ENCODE measurements around the gene ANAPC2.

The ANAPC2 gene

DNA sequence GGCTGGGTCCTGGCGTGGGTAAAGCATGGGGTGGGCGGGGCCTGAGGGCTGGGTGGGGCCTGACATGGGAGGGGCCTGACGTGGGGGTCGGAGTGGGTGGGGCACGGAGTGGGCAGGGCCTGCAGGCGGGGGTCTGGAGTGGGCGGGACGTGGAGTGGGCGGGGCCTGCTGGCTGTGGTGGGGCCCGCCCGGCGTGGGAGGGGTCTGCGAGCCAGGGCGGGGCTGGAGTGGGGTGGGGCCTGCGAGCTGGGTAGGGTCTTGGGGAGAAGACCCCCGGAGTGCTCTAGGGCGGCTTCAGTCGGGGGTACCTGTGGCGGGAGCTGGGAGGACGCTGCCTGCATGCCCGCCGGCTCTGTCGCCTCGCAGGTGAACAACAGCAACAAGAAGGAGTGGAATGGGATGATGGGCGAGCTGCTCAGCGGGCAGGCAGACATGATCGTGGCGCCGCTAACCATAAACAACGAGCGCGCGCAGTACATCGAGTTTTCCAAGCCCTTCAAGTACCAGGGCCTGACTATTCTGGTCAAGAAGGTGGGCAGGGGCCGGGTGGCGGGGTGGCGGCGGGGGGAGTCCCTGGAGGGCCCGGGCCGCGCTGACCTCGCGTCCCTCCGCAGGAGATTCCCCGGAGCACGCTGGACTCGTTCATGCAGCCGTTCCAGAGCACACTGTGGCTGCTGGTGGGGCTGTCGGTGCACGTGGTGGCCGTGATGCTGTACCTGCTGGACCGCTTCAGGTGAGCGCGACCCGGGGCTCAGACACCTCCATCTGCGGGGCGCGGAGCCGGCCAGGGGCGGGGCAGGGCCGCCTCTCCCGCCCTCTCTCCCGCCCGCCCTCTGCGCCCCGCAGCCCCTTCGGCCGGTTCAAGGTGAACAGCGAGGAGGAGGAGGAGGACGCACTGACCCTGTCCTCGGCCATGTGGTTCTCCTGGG lies 26.5 kb downstream of the ANAPC2 start:
- DNase-seq, result peak in 2 of 3 experiments; percentile 67 to 71

DNA sequence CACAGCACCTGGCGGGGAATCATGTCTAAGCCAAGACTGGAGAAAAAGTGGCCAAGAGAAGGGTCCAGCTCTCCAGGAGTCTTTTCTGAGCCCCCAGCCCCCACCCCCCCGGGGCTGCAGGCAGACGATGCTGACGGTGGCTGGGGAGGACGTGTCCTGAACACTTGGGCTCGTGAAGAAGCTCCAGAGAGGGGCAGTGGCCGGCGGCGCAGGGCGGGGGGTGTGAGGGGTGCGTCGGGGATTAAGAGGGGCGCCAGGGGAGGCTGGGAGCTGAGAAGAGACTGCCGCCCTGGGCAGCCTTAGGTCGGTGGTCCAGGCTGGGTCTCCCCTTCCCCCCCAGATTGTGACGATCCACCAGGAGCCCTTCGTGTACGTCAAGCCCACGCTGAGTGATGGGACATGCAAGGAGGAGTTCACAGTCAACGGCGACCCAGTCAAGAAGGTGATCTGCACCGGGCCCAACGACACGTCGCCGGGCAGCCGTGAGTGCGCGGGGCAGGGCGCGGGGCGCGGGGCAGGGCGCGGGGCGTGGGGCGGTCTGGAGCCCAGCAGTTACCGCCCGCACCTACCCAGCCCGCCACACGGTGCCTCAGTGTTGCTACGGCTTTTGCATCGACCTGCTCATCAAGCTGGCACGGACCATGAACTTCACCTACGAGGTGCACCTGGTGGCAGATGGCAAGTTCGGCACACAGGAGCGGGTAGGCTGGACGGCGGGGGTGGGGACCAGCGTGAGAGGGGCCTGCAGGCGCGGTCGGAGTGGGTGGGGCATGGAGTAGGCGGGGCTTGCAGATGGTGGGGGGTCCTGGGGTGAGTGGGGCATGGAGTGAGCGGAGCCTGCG lies 27.4 kb downstream of the ANAPC2 start:
- DNase-seq, result peak in 2 of 3 experiments; percentile 67 to 71

DNA sequence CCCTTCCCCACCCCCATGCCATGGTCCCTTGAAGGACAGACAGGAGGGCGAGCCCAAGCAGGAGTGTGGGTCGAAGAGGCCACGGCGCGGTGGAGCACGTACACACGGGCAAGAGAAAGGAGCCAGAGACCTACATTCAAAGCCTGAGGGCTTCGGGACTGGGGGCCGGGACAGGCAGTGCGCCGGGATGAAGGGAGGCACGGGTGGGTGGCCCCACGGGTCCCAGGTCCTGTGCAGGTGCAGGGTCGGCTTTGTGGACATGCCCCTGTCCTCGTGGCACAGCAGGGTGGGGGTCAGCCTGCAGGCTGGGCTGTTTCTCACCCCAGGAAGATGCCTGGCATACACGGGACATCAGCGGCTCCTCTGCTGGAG lies 28.3 kb downstream of the ANAPC2 start:
- DNase-seq, result no peak

DNA sequence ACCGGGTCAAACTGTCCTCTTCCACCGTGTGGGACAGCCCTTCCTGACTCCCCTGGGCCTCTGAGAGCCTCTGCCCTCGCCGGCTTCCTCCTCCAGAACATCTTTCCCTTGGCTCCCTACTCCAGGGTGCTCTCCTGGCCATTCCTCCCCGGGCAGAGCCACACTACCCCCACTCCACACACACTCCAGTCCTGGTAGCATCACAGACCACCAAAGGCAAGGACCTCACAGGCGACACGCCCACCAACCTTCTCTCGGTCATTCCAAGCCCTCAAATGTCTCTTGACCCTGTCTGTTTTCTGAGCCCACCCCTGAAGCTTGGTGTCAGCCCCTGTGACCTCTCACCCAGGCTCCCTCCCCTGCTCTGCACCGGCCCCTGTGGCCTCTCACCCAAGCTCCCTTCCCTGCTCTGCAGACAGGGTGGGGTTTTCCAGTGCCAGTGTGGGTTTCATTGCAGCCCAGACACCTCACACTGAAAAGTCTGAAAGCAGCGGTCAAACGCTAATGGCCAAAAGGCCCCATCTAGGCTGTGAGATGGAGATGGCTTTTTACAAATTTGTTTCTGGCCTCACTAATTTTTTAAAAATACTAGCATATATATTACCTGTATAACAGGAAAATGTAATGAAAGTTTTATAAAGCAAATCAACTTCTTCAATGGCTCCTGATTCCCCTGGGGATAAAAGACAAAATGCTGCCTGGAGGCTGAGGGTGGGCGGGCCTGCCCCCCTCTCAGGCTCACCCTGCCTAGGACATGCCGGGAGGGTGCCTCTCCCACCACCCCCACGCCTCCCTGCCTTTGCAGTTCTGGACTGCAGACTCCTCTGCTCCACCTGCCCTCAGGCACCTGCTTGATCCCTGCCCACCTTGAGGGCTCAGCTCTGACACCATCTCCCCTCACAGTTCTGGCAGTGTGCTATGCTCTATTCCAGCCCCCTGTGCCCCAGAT lies 29.0 kb downstream of the ANAPC2 start:
- no peak for DNase-seq

DNA sequence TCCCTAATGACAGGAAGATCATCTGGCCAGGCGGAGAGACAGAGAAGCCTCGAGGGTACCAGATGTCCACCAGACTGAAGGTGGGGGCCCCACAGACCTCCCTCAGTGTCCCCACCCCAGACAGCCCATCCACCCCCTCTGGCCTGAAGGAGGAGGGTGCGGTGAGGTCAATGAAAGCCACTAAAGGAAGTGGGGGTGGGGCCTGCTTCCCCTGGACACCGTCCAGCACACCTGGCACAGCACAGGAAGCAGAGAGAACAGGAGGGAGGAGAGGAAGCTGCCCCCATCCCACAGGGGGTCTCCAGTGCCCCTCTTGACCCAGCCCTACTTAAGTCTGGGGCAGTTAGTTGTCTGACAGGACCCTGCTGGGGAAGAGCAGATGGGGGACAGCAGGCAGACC lies 29.7 kb downstream of the ANAPC2 start:
- DNase-seq, result peak in 1 of 3 experiments; percentile 26

DNA sequence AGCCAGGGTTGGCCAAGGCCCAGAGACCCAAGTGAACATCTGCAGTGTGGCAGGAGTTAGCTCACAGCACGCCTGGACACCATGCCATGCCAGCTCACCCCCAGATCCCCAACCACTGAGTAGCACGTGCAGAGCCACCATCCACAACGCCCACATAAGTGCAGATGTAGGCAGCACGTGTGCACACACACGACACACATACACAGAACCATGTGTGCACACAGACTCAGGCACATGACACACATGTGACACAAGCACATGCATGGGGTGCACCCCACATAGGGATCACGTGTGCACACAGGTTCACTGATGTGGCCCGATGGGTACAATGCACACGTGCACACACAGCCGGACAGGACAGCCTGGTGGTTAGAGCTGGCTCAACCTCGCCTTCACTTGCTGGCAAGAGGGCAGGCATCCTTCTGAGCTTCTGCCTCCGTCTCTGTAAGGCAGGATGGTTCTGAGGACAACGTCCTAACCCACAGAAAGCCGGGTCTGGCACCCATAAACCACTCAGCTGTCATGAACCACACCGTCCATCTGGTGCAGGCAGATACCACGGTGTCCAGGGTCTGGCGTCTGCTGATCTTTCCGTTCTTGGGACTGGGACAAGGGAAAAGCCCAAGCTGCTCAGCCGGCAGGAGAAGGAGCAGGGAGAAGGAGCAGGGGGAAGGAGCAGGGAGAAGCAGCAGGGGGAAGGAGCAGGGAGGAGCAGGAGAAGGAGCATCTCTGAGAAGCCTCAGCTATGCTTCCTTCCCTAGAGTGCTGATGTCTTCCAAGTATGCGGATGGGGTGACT lies 30.5 kb downstream of the ANAPC2 start:
- DNase-seq, result no peak

DNA sequence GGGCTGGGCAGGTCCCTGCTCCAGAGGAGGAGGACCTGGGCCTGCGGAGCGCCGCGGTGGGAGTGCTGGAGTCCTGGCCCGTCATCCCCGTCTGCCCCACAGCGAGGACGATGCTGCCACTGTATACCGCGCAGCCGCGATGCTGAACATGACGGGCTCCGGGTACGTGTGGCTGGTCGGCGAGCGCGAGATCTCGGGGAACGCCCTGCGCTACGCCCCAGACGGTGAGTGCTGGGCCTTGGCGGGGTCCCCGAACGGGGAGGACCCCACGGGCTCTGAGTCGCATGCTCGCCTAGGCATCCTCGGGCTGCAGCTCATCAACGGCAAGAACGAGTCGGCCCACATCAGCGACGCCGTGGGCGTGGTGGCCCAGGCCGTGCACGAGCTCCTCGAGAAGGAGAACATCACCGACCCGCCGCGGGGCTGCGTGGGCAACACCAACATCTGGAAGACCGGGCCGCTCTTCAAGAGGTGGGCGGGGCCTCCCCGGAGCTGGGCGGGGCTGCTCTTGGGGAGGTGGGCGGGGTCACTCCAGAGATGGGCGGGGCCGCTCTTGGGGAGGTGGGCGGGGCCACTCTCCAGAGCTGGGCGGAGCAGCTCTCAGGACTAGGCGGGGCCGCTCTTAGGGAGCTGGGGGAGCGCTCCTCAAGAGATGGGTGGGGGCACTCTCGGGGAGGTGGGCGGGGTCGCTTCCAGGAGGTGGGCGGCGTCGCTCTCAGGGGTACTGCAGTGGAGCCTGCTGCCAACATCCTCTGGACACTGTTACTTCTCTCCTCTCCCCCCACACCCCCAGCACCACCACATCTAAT lies 31.6 kb downstream of the ANAPC2 start:
- peak in 2 of 3 experiments; percentile 12 to 30 for DNase-seq

DNA sequence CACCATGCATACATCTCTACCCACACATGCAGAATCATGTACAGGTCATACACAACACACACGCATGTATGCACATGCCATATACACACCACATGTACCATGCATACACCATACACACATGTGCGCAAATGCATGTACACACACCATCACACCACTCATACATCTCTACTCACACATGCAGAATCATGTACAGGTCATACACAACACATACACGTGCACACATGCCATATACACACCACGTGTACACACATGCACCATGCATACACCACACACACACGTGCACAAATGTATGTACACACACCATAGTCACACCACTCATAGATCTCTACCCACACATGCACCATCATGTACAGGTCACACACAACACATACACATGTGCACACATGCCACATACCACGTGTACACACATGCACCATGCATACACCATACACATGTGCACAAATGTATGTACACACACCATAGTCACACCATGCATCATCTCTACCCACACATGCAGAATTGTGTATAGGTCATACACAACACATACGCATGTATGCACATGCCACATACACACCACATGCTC lies 35.4 kb downstream of the ANAPC2 start:
- no peak for DNase-seq

DNA sequence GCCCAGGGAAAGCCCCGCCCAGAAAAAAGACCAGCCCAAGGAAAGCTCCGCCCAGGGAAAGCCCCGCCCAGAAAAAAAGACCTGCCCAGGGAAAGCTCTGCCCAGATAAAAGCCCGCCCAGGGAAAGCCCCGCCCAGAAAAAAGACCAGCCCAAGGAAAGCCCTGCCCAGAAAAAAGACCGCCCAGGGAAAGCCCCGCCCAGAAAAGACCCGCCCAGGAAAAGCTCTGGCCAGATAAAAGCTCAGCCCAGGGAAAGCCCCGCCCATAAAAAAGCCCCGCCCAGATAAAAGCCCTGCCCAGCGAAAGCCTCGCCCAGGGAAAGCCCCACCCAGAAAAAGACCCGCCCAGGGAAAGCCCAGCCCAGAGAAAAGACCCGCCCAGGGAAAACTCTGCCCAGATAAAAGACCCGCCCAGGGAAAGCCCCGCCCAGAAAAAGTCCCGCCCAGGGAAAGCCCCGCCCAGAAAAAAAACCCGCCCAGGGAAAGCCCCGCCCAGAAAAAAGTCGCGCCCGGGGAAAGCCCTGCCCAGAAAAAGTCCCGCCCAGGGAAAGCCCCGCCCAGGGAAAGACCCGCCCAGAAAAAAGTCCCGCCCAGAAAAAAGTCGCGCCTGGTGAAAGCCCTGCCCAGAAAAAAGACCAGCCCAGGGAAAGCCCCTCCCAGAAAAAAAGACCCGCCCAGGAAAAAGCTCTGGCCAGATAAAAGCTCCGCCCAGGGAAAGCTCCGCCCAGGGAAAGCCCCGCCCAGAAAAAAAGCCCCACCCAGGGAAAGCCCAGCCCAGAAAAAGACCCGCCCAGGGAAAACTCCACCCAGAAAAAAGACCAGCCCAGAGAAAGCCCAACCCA lies 37.5 kb downstream of the ANAPC2 start:
- peak in 2 of 3 experiments; percentile 29 to 73 for DNase-seq

DNA sequence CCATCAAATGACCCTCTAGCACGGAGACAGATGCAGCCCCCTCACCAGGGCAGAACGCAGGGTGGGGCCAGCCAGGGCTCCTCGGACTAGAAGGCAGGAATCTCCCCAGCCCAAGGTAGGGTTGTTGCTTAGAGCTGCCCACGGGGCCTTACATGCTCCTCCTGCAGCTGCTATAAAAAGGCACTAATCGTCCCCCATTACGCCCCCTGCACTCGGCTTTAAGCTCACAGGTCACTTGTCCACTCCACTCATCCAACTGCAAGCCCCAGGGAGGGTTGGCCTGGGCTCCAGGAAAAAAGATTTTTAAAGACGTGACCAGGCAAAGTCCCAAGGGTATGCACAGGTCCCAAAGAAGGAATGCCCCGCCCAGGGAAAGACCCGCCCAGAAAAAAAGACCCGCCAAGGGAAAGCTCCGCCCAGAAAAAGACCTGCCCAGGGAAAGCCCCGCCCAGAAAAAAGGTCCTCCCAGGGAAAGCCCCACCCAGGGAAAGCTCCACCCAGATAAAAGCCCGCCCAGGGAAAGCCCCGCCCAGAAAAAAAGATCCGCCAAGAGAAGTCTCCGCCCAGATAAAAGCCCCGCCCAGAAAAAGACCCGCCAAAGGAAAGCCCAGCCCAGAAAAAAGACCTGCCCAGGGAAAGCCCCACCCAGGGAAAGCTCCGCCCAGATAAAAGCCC lies 38.3 kb downstream of the ANAPC2 start:
- DNase-seq, result peak in 1 of 3 experiments; percentile 55

DNA sequence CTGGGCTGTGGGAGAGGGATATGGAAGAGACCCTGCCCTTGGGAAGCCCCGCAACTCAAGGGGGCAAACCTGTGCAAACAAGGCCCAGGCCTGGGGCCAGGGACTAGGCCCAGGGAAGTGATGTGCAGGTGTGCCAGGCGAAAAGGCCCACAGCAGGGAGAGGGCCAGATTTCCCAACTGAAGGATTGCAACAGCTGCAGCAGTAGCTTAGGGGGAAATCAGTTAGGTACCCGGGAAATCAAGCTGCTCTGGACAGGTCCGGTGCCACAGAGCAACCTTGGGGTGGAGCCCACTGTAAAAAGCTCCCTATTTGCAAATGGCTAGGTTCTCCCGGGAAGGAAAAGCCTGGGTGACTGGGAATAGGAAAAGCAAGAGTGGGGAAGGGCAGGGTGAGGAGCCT lies 39.0 kb downstream of the ANAPC2 start:
- DNase-seq, result no peak

DNA sequence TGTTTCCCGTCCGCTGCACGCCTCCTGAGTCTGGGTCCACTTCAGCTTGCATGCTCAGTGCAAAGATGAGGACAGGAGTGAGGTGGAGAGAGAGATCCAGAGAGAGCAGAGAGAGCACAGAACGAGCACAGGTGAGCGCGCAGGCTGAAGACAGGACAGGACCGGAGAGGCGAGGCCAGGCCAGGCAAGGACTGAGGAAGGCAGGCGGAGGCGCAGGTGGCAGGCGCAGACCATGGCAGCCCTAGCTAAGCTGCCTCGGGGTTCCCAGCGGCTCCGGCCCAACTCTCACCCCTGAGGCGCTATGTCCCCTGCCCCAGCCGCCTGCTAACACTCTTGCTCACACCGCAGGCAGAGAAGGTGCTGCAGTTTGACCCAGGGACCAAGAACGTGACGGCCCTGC lies 39.7 kb downstream of the ANAPC2 start:
- DNase-seq, result peak in 1 of 3 experiments; percentile 32

DNA sequence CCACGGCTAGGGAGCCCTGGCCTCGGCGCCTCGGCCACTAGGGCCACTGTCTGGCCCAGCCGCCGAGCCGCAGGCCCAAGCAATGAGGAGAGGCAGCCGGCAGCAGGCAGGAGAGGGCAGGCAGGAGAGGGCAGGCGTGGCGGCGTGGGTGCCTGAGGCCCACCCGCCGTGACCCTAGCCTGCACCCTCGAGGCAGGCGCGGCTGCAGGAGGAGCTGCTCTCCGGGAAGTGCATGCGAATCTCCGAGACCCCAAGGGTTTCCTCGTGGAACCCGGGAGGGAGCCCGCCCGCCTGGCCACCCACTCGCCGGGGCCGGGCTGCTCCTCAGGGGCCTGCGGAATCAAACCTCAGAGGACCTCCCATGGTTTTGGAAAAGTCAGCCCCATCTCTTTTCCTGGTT lies 40.1 kb downstream of the ANAPC2 start:
- no peak for DNase-seq

DNA sequence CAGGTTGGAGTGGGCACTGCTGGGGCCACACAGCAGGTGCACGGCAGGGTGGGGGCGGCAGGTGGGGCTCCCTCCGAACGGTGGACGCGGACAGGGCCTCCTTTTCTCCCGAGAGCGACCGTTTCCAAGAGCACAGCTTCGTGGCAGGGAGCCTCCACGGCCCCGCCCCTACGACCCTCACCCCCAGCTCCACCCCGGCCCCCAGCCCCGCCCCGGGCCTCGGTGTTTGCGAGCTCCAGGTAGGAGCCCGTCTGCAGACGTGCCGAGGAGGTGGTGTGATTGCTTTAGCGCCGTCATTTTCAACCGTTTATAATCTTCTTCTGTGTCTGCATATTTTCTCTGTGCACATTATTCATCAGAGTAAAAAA lies 40.6 kb downstream of the ANAPC2 start:
- DNase-seq, result no peak

DNA sequence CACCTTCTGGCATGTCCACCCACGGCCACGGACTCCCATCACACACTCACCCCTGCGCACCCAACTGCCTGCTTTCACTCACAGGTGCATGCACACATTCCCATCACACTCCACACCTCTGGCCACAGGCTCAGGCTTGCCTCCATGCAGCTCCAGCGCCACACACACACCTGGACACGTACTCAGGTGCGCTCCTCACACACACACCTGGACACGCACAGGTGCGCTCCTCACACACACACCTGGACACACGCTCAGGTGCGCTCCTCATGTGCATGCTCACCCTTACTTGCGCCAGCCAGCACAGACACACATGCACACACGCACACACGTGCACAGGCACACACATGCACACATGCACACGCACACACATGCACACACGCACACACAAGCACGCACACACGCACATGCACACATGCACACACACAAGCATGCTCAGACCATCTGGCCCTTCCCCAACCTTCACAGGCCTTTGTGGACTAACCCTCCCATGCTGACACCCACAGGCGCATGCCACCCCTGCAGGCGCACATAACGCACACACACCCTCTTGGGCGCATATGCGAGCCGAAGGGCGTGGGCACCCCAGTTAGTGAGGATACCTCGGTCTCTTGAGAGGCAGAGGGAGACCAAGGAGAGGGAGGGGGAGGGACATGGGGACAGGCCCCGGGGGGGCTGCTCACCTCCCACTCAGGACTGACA lies 41.1 kb downstream of the ANAPC2 start:
- no peak for DNase-seq

DNA sequence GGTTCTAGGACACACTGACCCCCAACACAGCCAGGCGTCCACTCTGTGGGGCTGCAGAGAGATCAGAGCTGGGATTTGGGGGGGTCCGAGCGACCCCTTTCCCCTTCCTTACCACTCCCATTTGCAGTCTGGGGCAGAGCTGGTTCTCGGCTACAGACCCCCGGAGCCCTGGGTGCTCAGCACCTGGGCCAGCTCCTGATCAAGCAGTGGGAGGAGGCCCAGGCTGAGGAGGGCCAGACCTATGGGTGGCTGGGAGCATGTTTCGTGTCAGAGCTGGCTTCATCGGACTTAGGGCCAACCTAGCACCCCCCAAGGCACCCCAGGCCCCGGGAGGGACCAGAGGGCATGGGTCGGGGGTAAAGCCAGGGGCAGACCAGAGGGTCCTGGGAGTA lies 41.8 kb downstream of the ANAPC2 start:
- no peak for DNase-seq

DNA sequence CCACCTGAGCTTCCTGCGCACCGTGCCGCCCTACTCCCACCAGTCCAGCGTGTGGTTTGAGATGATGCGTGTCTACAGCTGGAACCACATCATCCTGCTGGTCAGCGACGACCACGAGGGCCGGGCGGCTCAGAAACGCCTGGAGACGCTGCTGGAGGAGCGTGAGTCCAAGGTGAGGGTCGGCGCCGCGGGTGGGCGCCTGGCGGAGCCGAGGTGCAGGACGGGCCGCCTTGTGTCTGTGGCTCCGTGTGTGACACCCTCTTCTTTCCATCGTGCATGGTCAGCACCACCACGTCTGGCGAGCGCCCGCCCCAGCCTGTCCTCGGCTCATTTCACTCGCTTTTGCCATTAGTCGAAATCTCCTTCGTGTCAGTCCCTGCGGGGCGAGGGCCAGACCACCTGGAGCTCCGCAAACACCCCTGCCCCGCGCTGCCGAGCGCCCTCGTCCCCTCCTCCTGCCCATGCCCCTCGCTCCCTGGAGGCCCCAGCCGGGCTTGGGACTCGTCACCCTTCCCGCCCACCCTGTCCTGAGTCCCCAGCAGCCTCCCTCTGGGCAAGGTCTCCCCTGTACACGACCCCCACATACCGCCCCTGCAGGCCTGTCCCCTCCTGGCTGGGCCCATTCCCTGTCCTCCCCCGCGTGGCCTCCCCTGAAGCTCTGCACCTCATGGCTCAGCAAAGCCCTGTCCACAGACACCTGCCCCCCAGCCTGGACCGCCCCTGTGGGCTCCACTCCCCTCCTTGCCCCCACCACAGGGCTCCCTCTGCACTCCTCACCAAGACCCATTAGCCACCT lies 42.4 kb downstream of the ANAPC2 start:
- no peak for DNase-seq

DNA sequence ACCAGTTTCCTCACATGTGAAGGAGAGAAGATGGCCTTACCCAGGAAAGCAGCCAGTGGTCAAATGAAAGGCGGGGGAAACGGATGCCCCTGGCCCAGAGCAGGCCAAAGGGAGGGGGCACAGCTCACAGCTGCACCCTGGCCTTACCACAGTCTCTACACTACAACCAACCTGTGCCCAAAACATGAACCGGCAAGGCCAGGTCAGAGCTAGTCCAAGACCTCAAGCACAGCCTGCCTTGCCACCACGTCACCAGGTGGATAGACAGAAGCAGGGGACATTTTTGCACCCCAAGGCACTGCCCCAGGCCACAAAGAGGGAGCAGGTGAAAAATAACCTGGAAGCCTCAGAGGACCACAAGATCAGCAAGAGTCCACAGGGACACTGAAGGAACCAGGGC lies 44.9 kb downstream of the ANAPC2 start:
- DNase-seq, result no peak

Measured in NCI-H1417 (cell line).